K562 (cell line): Measurements from ENCODE around the gene ADORA1. TPM values are rescaled to one million over a fixed set of nuclear protein-coding genes. Genes with fewer than 3 reads are reported as not detected.
A peak's percentile ranks its signal among the peaks of the same experiment; 100 is the strongest.

ENCODE experiments used
- ATAC-seq: fragments of 200-7000 bp; cut with Tn5 transposase; 3 replicates; pipeline ENCODE4 v1.9.1; 2020; ENCODE audit warnings: moderate library complexity
- BruUV-seq: library from RNA; stranded (reverse); fragments of 400-500 nt; replicated peaks from 2 replicates; lab custom pipeline; 2021; lab: Mats Ljungman, UMichigan
- CTCF ChIA-PET: fragments of 300-600 bp; formaldehyde crosslinking; extraction: SDS; loops from one replicate; lab custom pipeline; 2021; ENCODE audit warnings: low intra/inter-chr PET ratio; lab: Yijun Ruan, JAX
- POLR2A ChIA-PET: fragments of 300-600, 350-650 bp; sonication (Branson Sonifier 250); formaldehyde crosslinking; extraction: SDS; loops from one replicate; lab custom pipeline; 2021; ENCODE audit warnings: antibody characterized with exemption, inconsistent platforms; lab: Yijun Ruan, JAX
- DNase-seq, 4 experiments: peaks; one replicate each; pipeline versions ENCODE4 v3.0.0 to v3.0.0-alpha.2; 2011 to 2018; ENCODE audit warnings: low spot score in 3 of 4, mixed read lengths in 3 of 4; ENCODE audit errors: extremely low read depth in 1 of 4
- FAIRE-seq: peaks from 2 replicates; lab custom pipeline; 2011; peaks lifted over from hg19 to GRCh38; lab: Jason Lieb, UNC
- H2AFZ ChIP-seq: 2 replicates; pipeline ENCODE4 v1.6.0; 2011; ENCODE audit warnings: low read depth, low read length, control low read depth, inconsistent platforms
- H3K27ac ChIP-seq: fragments of 200-600 bp; 3 replicates; pipeline ENCODE4 v1.8.0; 2011; ENCODE audit warnings: low read depth, mild to moderate bottlenecking, control low read depth, inconsistent platforms, low read length, moderate library complexity, mixed read lengths; ENCODE audit errors: extremely low read depth
- H3K27me3 ChIP-seq, 2 experiments: fragments of 300-600 bp in 1 of 2; 2 replicates in 1 of 2; 3 replicates in 1 of 2; pipeline versions ENCODE4 v1.6.0 to v1.8.0; 2011; ENCODE audit warnings: inconsistent platforms in 2 of 2, low read length in 2 of 2, mild to moderate bottlenecking in 1 of 2, mixed read lengths in 1 of 2, moderate library complexity in 1 of 2; ENCODE audit not compliant: control insufficient read depth in 2 of 2, insufficient read depth in 2 of 2
- H3K36me3 ChIP-seq: fragments of 300-600 bp; 3 replicates; pipeline ENCODE4 v1.8.0; 2011; ENCODE audit warnings: mild to moderate bottlenecking, low read length, inconsistent platforms; ENCODE audit not compliant: control insufficient read depth, insufficient read depth
- H3K4me1 ChIP-seq, 2 experiments: fragments of 200-600 bp in 1 of 2; replicated peaks in 1 of 2; 2 replicates in 1 of 2; 3 replicates in 1 of 2; pipeline versions ENCODE4 v1.5.1 to v1.8.0; 2011; ENCODE audit warnings: inconsistent platforms in 2 of 2, low read length in 2 of 2, mild to moderate bottlenecking in 1 of 2, mixed read lengths in 1 of 2, moderate library complexity in 1 of 2; ENCODE audit not compliant: control insufficient read depth in 2 of 2, insufficient read depth in 2 of 2
- H3K4me2 ChIP-seq: 2 replicates; pipeline ENCODE4 v1.6.1; 2011; ENCODE audit warnings: low read length, control low read depth, inconsistent platforms, mixed read lengths; ENCODE audit not compliant: insufficient read depth
- H3K4me3 ChIP-seq: fragments of 200-600 bp; sonication (generic), shearing (Covaris generic); 2 replicates; pipeline ENCODE4 v1.5.1; 2016; ENCODE audit warnings: control low read depth, inconsistent platforms
- H3K79me2 ChIP-seq: fragments of 200-600 bp; 3 replicates; pipeline ENCODE4 v1.8.0; 2011; ENCODE audit warnings: low read length, inconsistent platforms; ENCODE audit not compliant: control insufficient read depth, insufficient read depth
- H3K9ac ChIP-seq, 2 experiments: 2 replicates each; pipeline versions ENCODE4 v1.6.0 to v1.6.1; 2011; ENCODE audit warnings: low read depth in 2 of 2, low read length in 2 of 2, control low read depth in 1 of 2, inconsistent platforms in 1 of 2, mild to moderate bottlenecking in 1 of 2, mixed read lengths in 1 of 2; ENCODE audit not compliant: insufficient read depth in 1 of 2
- H3K9me1 ChIP-seq: one replicate; pipeline ENCODE4 v1.6.0; 2011; ENCODE audit warnings: inconsistent platforms, mild to moderate bottlenecking, low read length, moderate library complexity; ENCODE audit not compliant: control insufficient read depth, insufficient read depth
- H3K9me3 ChIP-seq: replicated peaks from 2 replicates; pipeline ENCODE4 v1.5.1; 2011; ENCODE audit warnings: low read depth, low read length, inconsistent platforms; ENCODE audit not compliant: control insufficient read depth, insufficient read depth
- H4K20me1 ChIP-seq: replicated peaks from 2 replicates; pipeline ENCODE4 v1.6.1; 2011; ENCODE audit warnings: low read length, inconsistent platforms, mixed read lengths; ENCODE audit not compliant: control insufficient read depth, insufficient read depth
- CHD1 ChIP-seq: fragments of 200-600 bp; sonication (generic); IDR thresholded peaks from one replicate; pipeline ENCODE4 v1.6.1; 2012; ENCODE audit warnings: mild to moderate bottlenecking, moderate library complexity, low read length, inconsistent platforms
- NRF1 ChIP-seq, 2 experiments: fragments of 450-650 bp; IDR thresholded peaks in 1 of 2; conservative IDR thresholded peaks in 1 of 2; 2 replicates each; pipeline ENCODE4 v1.6.1; 2014; ENCODE audit warnings: mild to moderate bottlenecking in 2 of 2
- RBM17 ChIP-seq: fragments of 200-400 bp; formaldehyde crosslinking; IDR thresholded peaks from 2 replicates; pipeline ENCODE4 v1.6.1; 2017; ENCODE audit warnings: low read depth, mild to moderate bottlenecking, low read length, borderline replicate concordance
- RBM22 ChIP-seq: fragments of 200-400 bp; formaldehyde crosslinking; IDR thresholded peaks from 2 replicates; pipeline ENCODE4 v1.6.1; 2018; ENCODE audit warnings: low read length, low read depth; ENCODE audit not compliant: poor library complexity, severe bottlenecking
- RBM25 ChIP-seq: fragments of 200-400 bp; formaldehyde crosslinking; IDR thresholded peaks from 2 replicates; pipeline ENCODE4 v1.6.1; 2018; ENCODE audit warnings: low read length, low read depth, moderate library complexity; ENCODE audit not compliant: severe bottlenecking
- TCF7 ChIP-seq: sonication (generic); IDR thresholded peaks from 2 replicates; pipeline ENCODE4 v1.6.1; 2016; ENCODE audit warnings: antibody characterized with exemption, borderline replicate concordance
- ZNF561 ChIP-seq: fragments of 450-650 bp; formaldehyde crosslinking; conservative IDR thresholded peaks from 2 replicates; pipeline ENCODE4 v1.4.0; 2020; ENCODE audit warnings: mild to moderate bottlenecking, moderate library complexity
- ZNF589 ChIP-seq: fragments of 200-800 bp; sonication (Bioruptor generic); IDR thresholded peaks from 2 replicates; pipeline ENCODE4 v1.6.1; 2016; ENCODE audit warnings: low read depth, missing genetic modification characterization, missing compliant biosample characterization
- WGBS: fragments of 100-300 bp; shearing (Covaris generic); methylation state at CpG from one replicate; pipeline ENCODE4 v1.1.6; 2016; ENCODE audit warnings: low coverage, mixed read lengths; ENCODE audit not compliant: insufficient coverage; ENCODE audit errors: missing lambda C conversion rate; 5-methylcytosine and 5-hydroxymethylcytosine counted together
- in situ Hi-C: fragments of 300-500 bp; cut with MboI; formaldehyde crosslinking; loops from 4 replicates; pipeline ENCODE4 v1.15.0; 2018; ENCODE audit warnings: inconsistent platforms, mixed read lengths
- intact Hi-C: fragments of 100-400 bp; cut with micrococcal nuclease; formaldehyde crosslinking; loops from 2 replicates; pipeline ENCODE4 v1.14.2; 2022
- polyA plus RNA-seq, 8 experiments: library from polyadenylated mRNA; depleted of rRNA in 4 of 8; stranded (reverse) in 5 of 8; unstranded in 3 of 8; fragments of >200 nt; fragmentation: Nextera tagmentation in 2 of 8; fragmentation: Illumina TruSeq in 1 of 8; extraction: Ambion mirVana in 2 of 8; extraction: Trizol in 1 of 8; gene quantifications; 2 replicates each; pipeline versions ENCODE4 v1.2.1 to v1.2.3, GENCODE V29; 2011 to 2014; ENCODE audit warnings: inconsistent platforms in 1 of 8, missing spikeins in 1 of 8
- total RNA-seq, 7 experiments: library from RNA; depleted of rRNA in 6 of 7; stranded (reverse); fragments of >200 nt in 6 of 7; fragmentation: Illumina TruSeq in 2 of 7; extraction: Trizol in 2 of 7; gene quantifications; 2 replicates each; pipeline versions ENCODE4 v1.2.1 to v1.2.3, GENCODE V29; 2011 to 2021; ENCODE audit warnings: low replicate concordance in 1 of 7
- TF ChIP-seq, protein P1 (sequence below): sonication (generic); IDR thresholded peaks from 2 replicates; pipeline ENCODE4 v1.6.1; 2016

The ADORA1 gene
- total and polyA plus RNA-seq, 9 of the 15 experiments (the other 6 are each of a cell fraction or from before 2014, with no cell fraction given) = not detected

DNA sequence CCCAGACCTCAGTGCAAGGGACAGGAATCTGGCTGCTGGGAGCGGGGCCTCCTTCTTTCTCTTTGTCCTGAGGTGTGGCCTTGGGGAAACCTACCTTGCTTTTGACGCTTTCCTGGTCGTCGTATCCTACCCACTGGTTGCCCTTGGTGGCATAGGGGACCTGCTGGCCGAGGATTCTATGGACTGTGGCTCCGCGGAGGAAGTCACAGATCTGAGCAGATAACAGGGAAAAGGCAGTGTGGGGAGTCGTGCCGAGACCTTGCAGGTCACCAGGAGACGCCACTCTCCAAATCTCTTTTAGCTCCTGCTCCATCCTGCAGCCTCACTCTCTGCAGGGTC, 52.1 kb downstream of the ADORA1 start (continued):
- TF ChIP-seq ZNF589 (CRISPR knock-in tag) (no peak), TCF7 (no peak), NRF1 (conservative IDR thresholded peaks at IDR 0.05 in 1 of 2, IDR thresholded peaks at IDR 0.05 in 1 of 2) (no peak), CHD1 (no peak), RBM22 (no peak), ZNF561 (CRISPR knock-in tag) (no peak)
- TF ChIP-seq, protein P1, sequence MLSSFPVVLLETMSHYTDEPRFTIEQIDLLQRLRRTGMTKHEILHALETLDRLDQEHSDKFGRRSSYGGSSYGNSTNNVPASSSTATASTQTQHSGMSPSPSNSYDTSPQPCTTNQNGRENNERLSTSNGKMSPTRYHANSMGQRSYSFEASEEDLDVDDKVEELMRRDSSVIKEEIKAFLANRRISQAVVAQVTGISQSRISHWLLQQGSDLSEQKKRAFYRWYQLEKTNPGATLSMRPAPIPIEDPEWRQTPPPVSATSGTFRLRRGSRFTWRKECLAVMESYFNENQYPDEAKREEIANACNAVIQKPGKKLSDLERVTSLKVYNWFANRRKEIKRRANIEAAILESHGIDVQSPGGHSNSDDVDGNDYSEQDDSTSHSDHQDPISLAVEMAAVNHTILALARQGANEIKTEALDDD = no peak

- Histone ChIP-seq H2AFZ (no peak overlapping the region), H3K27ac (no peak overlapping the region), H3K36me3 (no peaks in the 10 kb centered on the region), H3K27me3 (peaks cover 23 to 90% of the 10 kb centered on the region in 2 experiments), H3K9me1 (no peaks in the 10 kb centered on the region), H3K4me3 (no peak overlapping the region), H4K20me1 (peaks cover 19% of the 10 kb centered on the region), H3K9me3 (no peaks in the 10 kb centered on the region), H3K9ac (no peak overlapping the region), H3K79me2 (no peaks in the 10 kb centered on the region), H3K4me1 (no peaks in the 10 kb centered on the region), H3K4me2 (no peak overlapping the region)
- TF ChIP-seq RBM17 = no peak
- peak; percentile 50 for TF ChIP-seq RBM25
- DNase-seq = no peak
- FAIRE-seq = no peak
- in situ Hi-C loops = no loop called here
- 2% methylated on average over 9 of the region's 11 CpGs for WGBS
- ChIA-PET CTCF (no interaction called here), POLR2A (interaction anchor here (1.4 kb wide), 1 partner anchor 15 kb away, joined by 4 read pairs; no protein-coding TSS in a partner anchor)
- ATAC-seq = no peak
- intact Hi-C loops = no loop called here
- BruUV-seq = no TSS peak
Measured at GRCh38 chr1:203180611-203181330, 53.2 kb downstream of the ADORA1 start.
